ENCODE results near the gene FBLL1.
A peak's percentile ranks its signal among the peaks of the same experiment; 100 is the strongest.
"Not testable (repeated sequence)": the region's sequence is repeated elsewhere in the genome, so short reads cannot be mapped to it uniquely, and the experiment has no call there.

FBLL1 gene

DNA sequence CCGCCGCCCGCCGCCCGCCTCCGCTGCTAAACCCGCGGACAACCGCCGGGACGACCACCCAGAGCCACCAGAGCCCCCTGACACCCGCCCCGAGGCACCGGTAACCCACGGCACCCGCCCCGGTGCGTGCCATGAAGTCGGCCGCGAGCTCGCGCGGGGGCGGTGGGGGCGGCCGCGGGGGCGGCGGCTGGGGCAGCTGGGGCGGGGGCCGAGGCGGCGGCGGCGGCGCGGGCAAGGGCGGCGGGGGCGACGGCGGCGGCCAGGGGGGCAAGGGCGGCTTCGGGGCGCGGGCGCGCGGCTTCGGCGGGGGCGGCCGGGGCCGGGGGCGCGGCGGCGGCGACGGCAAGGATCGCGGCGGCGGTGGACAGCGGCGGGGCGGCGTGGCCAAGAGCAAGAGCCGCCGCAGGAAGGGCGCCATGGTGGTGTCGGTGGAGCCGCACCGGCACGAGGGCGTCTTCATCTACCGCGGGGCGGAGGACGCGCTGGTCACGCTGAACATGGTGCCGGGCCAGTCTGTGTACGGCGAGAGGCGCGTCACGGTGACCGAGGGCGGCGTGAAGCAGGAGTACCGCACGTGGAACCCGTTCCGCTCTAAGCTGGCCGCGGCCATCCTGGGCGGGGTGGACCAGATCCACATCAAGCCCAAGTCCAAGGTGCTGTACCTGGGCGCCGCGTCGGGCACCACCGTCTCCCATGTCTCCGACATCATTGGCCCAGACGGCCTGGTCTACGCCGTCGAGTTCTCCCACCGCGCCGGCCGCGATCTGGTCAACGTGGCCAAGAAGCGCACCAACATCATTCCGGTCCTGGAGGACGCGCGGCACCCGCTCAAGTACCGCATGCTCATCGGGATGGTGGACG is 499 bp downstream of the FBLL1 start:
- DNase-seq (ENCODE audit: low spot score in 2 of 2) (no peak), ATAC-seq (replicated peaks; ENCODE audit: extremely low read depth, poor library complexity, severe bottlenecking) (no peak)

DNA sequence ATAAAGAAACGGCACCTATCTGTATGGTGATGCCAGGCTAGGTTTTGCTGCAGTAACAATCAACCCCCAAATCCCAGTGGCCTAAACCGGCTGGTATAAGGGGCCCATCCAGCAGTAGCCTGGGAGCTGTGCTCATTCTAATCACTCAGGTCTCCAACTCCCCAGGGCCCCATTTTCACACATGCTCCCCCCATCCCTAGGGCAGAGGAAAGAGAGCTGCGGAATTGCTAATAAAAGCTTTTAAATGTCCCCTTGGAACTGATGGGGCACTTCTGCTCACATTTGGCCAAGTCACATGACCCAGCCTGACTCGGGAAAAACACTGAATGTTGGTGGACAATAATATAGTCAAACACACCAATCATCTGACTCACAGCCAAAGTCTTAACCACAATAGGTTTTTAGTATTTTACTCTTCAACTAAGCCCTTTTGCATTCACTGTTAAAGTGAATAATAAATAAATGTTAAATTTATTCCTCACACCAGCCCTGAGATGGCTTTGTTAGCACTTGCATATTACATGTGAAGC is 1.6 kb downstream of the FBLL1 start:
- Mint-ChIP-seq H3K4me1 (peaks cover 13% of the 10 kb centered on the region), H3K27me3 (peaks cover 55% of the 10 kb centered on the region), H3K27ac (ENCODE audit: low read depth) (no peak overlapping the region), H3K36me3 (ENCODE audit: insufficient read depth) (peaks cover 2% of the 10 kb centered on the region), H3K4me3 (peak overlapping the region; percentile 62), H3K9me3 (no peaks in the 10 kb centered on the region)
- DNase-seq (ENCODE audit: low spot score in 2 of 2) (no peak), ATAC-seq (replicated peaks; ENCODE audit: extremely low read depth, poor library complexity, severe bottlenecking) (no peak)

More for the DNA sequence above, 499 bp downstream of the FBLL1 start:
- Mint-ChIP-seq H3K27ac (ENCODE audit: low read depth) (no peak overlapping the region), H3K27me3 (peaks cover 55% of the 10 kb centered on the region), H3K4me3 (peak overlapping the region; percentile 62), H3K36me3 (ENCODE audit: insufficient read depth) (peaks cover 2% of the 10 kb centered on the region), H3K9me3 (no peaks in the 10 kb centered on the region), H3K4me1 (peaks cover 13% of the 10 kb centered on the region)

DNA sequence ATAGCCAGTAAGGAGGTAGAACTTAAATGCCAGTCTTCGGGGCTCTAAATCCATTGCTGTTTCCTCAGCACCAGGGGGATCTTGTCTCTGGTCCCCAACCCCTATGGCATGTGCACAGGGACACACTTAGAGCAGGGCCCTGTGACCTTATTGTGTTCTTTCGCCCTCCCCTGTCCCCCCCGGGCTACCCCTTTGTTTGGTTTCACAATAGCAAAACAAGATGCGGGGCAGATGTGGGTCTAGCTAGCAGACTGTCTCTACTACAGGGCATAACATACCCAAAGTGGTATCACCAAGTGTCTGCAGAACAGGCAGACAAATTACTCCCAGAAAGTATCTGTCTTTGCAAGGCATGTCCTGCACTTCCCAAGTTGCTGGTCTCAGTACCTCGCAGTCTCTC is 2.1 kb downstream of the FBLL1 start:
- Mint-ChIP-seq H3K27me3 (peaks cover 55% of the 10 kb centered on the region), H3K36me3 (ENCODE audit: insufficient read depth) (peaks cover 2% of the 10 kb centered on the region), H3K4me1 (peaks cover 13% of the 10 kb centered on the region), H3K27ac (ENCODE audit: low read depth) (no peak overlapping the region), H3K9me3 (no peaks in the 10 kb centered on the region), H3K4me3 (no peak overlapping the region)
- ATAC-seq (replicated peaks; ENCODE audit: extremely low read depth, poor library complexity, severe bottlenecking): no peak
- DNase-seq (ENCODE audit: low spot score in 2 of 2): no peak

GRCh38 chr5:168531987-168532864 is 3.1 kb downstream of the FBLL1 start:
- Mint-ChIP-seq H3K27ac (ENCODE audit: low read depth) (no peak overlapping the region), H3K4me3 (no peak overlapping the region), H3K36me3 (ENCODE audit: insufficient read depth) (peaks cover 2% of the 10 kb centered on the region), H3K9me3 (no peaks in the 10 kb centered on the region), H3K4me1 (peaks cover 13% of the 10 kb centered on the region), H3K27me3 (peaks cover 55% of the 10 kb centered on the region)
- DNase-seq (ENCODE audit: low spot score in 2 of 2) (no peak), ATAC-seq (replicated peaks; ENCODE audit: extremely low read depth, poor library complexity, severe bottlenecking) (no peak)

GRCh38 chr5:168534351-168534750 is 5.2 kb downstream of the FBLL1 start:
- not testable (repeated sequence) for H3K36me3 Mint-ChIP-seq (ENCODE audit: insufficient read depth); ATAC-seq (replicated peaks; ENCODE audit: extremely low read depth, poor library complexity, severe bottlenecking); H3K27ac Mint-ChIP-seq (ENCODE audit: low read depth); H3K4me3 Mint-ChIP-seq; H3K4me1 Mint-ChIP-seq; H3K9me3 Mint-ChIP-seq; DNase-seq (ENCODE audit: low spot score in 2 of 2)
- peaks cover 36% of the 10 kb centered on the region for H3K27me3 Mint-ChIP-seq

DNA sequence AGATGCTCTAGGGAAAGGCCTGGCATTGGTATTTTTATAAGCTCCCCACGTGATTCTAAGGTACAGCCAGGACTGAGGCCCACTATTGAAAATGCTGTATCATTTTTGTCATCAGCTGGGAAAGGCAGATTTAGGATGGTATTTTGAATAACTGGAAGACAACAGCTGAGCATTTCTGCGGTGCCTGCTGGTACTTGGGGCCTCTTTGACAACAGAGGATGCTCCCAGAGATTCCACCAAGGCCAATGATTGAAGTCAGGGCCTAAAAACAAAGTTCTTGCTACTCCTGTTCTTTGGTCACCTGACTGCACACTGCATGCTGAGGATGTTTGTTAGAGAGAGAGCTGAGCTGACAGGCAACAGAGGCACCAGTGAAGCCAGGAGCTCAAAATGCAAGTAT is 8.1 kb downstream of the FBLL1 start:
- ATAC-seq (replicated peaks; ENCODE audit: extremely low read depth, poor library complexity, severe bottlenecking) (no peak), DNase-seq (ENCODE audit: low spot score in 2 of 2) (no peak)
- no peaks in the 10 kb centered on the region for H3K36me3 Mint-ChIP-seq (ENCODE audit: insufficient read depth)
- no peaks in the 10 kb centered on the region for H3K9me3 Mint-ChIP-seq
- H3K27me3 Mint-ChIP-seq: peaks cover 11% of the 10 kb centered on the region
- H3K4me1 Mint-ChIP-seq: no peaks in the 10 kb centered on the region
- no peak overlapping the region for H3K4me3 Mint-ChIP-seq
- H3K27ac Mint-ChIP-seq (ENCODE audit: low read depth): no peak overlapping the region

DNA sequence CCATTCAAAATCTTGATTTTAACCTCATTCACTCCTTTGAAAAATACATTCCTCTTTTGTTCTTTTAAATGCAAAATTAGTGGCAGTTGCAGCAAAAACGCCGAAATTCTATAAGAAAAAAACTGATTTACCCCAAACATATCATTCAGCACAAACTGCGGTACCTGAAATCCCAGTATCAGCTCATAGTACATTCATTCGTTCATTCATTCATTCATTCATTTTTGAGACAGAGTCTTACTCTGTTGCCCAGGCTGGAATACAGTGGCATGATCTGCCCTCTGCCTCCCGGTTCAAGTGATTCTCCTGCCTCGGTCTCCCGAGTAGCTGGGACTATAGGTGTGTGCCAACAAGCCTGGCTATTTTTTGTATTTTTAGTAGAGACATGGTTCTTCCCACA is 20.4 kb downstream of the FBLL1 start:
- peaks cover 14% of the 10 kb centered on the region for H3K4me1 Mint-ChIP-seq
- H3K9me3 Mint-ChIP-seq: peaks cover 3% of the 10 kb centered on the region
- ATAC-seq (replicated peaks; ENCODE audit: extremely low read depth, poor library complexity, severe bottlenecking) (no peak), DNase-seq (ENCODE audit: low spot score in 2 of 2) (no peak)
- no peak overlapping the region for H3K27ac Mint-ChIP-seq (ENCODE audit: low read depth)
- H3K27me3 Mint-ChIP-seq: no peaks in the 10 kb centered on the region
- no peak overlapping the region for H3K4me3 Mint-ChIP-seq
- H3K36me3 Mint-ChIP-seq (ENCODE audit: insufficient read depth): peaks cover 24% of the 10 kb centered on the region

- H3K27me3 Mint-ChIP-seq: no peaks in the 10 kb centered on the region
- H3K9me3 Mint-ChIP-seq: no peaks in the 10 kb centered on the region
- no peak overlapping the region for H3K4me3 Mint-ChIP-seq
- DNase-seq (ENCODE audit: low spot score in 2 of 2) (no peak), ATAC-seq (replicated peaks; ENCODE audit: extremely low read depth, poor library complexity, severe bottlenecking) (no peak)
- peaks cover 14% of the 10 kb centered on the region for H3K4me1 Mint-ChIP-seq
- H3K27ac Mint-ChIP-seq (ENCODE audit: low read depth): no peak overlapping the region
- H3K36me3 Mint-ChIP-seq (ENCODE audit: insufficient read depth): peaks cover 24% of the 10 kb centered on the region
These were observed 21.6 kb downstream of the FBLL1 start for GRCh38 chr5:168550656-168551055.

DNA sequence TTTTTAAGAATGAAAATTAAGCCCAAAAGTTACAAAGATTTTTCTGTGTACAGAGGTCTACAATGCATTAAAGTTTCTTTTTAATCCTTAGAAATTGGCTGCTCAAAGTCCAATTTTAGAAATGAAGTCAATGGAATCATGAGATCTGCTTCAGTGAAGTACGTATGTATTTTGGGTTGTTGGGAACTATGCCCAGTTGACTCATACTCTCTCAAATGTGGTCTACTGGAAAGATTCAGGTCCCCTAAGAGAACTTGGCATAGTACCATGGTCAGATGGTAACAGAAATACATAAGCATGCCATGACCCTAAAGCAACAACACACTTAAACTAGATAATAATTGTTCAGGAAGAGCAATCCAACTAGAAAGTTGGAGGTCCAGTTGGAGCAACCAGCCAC is 23.0 kb downstream of the FBLL1 start:
- DNase-seq (ENCODE audit: low spot score in 2 of 2): no peak
- no peak overlapping the region for H3K27ac Mint-ChIP-seq (ENCODE audit: low read depth)
- peaks cover 14% of the 10 kb centered on the region for H3K4me1 Mint-ChIP-seq
- H3K4me3 Mint-ChIP-seq: no peak overlapping the region
- H3K9me3 Mint-ChIP-seq: no peaks in the 10 kb centered on the region
- ATAC-seq (replicated peaks; ENCODE audit: extremely low read depth, poor library complexity, severe bottlenecking): no peak
- H3K36me3 Mint-ChIP-seq (ENCODE audit: insufficient read depth): peaks cover 28% of the 10 kb centered on the region
- H3K27me3 Mint-ChIP-seq: no peaks in the 10 kb centered on the region

DNA sequence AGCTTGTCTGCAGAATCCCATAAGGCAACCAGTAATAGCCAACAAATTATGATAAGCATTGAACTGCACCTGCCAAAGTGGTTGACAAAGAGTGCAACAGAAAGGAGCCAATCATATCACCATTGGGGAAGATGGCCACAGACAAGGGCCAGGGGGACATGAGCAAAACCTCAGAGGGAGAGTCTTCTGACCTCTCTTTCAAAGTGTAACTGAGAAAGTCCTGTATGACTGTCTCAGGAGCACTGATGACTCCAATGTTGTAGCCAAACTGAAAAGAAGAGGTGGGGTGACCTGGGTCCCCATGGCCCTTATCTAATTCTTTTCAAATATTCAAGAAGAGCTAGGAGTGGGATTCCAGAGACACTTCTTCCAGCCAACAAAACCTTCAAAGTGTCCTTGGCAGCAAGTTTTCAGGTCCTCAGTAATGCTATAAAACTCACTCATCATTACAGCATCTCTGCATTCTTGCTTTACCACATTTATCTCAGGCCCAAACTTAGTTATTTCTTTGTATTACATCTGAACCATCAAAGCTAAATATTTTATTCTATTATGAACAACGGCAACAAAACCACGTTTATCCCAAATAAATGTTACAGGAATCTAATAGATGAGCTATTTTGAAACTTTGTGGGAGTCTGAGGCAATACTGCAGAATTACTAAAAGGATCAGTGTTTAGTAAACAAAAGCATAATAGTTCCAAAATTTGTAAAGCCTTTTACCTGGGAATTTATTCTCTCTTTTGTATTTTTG is 24.4 kb downstream of the FBLL1 start:
- H3K36me3 Mint-ChIP-seq (ENCODE audit: insufficient read depth): peaks cover 32% of the 10 kb centered on the region
- H3K4me1 Mint-ChIP-seq: peaks cover 14% of the 10 kb centered on the region
- H3K27me3 Mint-ChIP-seq: no peaks in the 10 kb centered on the region
- no peak overlapping the region for H3K4me3 Mint-ChIP-seq
- H3K27ac Mint-ChIP-seq (ENCODE audit: low read depth): no peak overlapping the region
- H3K9me3 Mint-ChIP-seq: no peaks in the 10 kb centered on the region
- DNase-seq (ENCODE audit: low spot score in 2 of 2): no peak
- no peak for ATAC-seq (replicated peaks; ENCODE audit: extremely low read depth, poor library complexity, severe bottlenecking)

- peaks cover 41% of the 10 kb centered on the region for H3K36me3 Mint-ChIP-seq (ENCODE audit: insufficient read depth)
- no peak overlapping the region for H3K27ac Mint-ChIP-seq (ENCODE audit: low read depth)
- no peak for DNase-seq (ENCODE audit: low spot score in 2 of 2)
- H3K9me3 Mint-ChIP-seq: no peaks in the 10 kb centered on the region
- peaks cover 9% of the 10 kb centered on the region for H3K4me1 Mint-ChIP-seq
- H3K27me3 Mint-ChIP-seq: no peaks in the 10 kb centered on the region
- no peak overlapping the region for H3K4me3 Mint-ChIP-seq
- ATAC-seq (replicated peaks; ENCODE audit: extremely low read depth, poor library complexity, severe bottlenecking): no peak
These were observed 28.3 kb downstream of the FBLL1 start for GRCh38 chr5:168557389-168557788.

- DNase-seq (ENCODE audit: low spot score in 2 of 2): no peak
- no peak overlapping the region for H3K4me3 Mint-ChIP-seq
- ATAC-seq (replicated peaks; ENCODE audit: extremely low read depth, poor library complexity, severe bottlenecking): no peak
- H3K27ac Mint-ChIP-seq (ENCODE audit: low read depth): no peak overlapping the region
- peaks cover 44% of the 10 kb centered on the region for H3K36me3 Mint-ChIP-seq (ENCODE audit: insufficient read depth)
- H3K27me3 Mint-ChIP-seq: no peaks in the 10 kb centered on the region
- no peaks in the 10 kb centered on the region for H3K9me3 Mint-ChIP-seq
- H3K4me1 Mint-ChIP-seq: peaks cover 1% of the 10 kb centered on the region
These were observed 33.2 kb downstream of the FBLL1 start for GRCh38 chr5:168562279-168562678.
